Endothelial cell of umbilical vein (primary cell): ENCODE results near the gene NHLH2. TPM values are rescaled to one million over a fixed set of nuclear protein-coding genes. Genes with fewer than 3 reads are reported as not detected.

ENCODE experiments used
- BruUV-seq: library from RNA; stranded (reverse); fragments of 400-500 nt; replicated peaks from 2 replicates; lab custom pipeline; 2021; lab: Mats Ljungman, UMichigan
- CTCF ChIA-PET: fragments of 300-600, 350-600 bp; sonication (Branson Sonifier 250); formaldehyde crosslinking; loops from one replicate; lab custom pipeline; 2021; ENCODE audit warnings: antibody characterized with exemption, inconsistent platforms; lab: Charles Lee
- POLR2A ChIA-PET: fragments of 300-600, 350-600 bp; sonication (Branson Sonifier 250); formaldehyde crosslinking; loops from one replicate; lab custom pipeline; 2021; ENCODE audit warnings: antibody characterized with exemption, inconsistent platforms; lab: Charles Lee
- DNase-seq: peaks from one replicate; pipeline ENCODE4 v3.0.0-alpha.2; 2011; ENCODE audit warnings: low read depth, low spot score
- FAIRE-seq: peaks from 2 replicates; lab custom pipeline; 2011; peaks lifted over from hg19 to GRCh38; lab: Jason Lieb, UNC
- H2AFZ ChIP-seq: 2 replicates; pipeline ENCODE4 v1.6.0; 2012; ENCODE audit warnings: low read depth, low read length, control low read depth, inconsistent platforms
- H3K27ac ChIP-seq: 2 replicates; pipeline ENCODE4 v1.5.1; 2011; ENCODE audit warnings: low read depth, mild to moderate bottlenecking, control low read depth, low read length, moderate library complexity; ENCODE audit not compliant: insufficient read depth
- H3K27me3 ChIP-seq, 2 experiments: 2 replicates each; pipeline versions ENCODE4 v1.6.0 to v1.6.1; 2011; ENCODE audit warnings: low read length in 2 of 2, mixed read lengths in 1 of 2; ENCODE audit not compliant: control insufficient read depth in 2 of 2, insufficient read depth in 2 of 2
- H3K36me3 ChIP-seq, 2 experiments: 2 replicates in 1 of 2; 3 replicates in 1 of 2; pipeline ENCODE4 v1.5.1; 2011; ENCODE audit warnings: low read length in 2 of 2, mild to moderate bottlenecking in 1 of 2, moderate library complexity in 1 of 2; ENCODE audit not compliant: control insufficient read depth in 2 of 2, insufficient read depth in 2 of 2; ENCODE audit errors: extremely low read depth in 1 of 2
- H3K4me1 ChIP-seq: 3 replicates; pipeline ENCODE4 v1.5.1; 2011; ENCODE audit warnings: mild to moderate bottlenecking, low read length; ENCODE audit not compliant: control insufficient read depth, insufficient read depth; ENCODE audit errors: extremely low read depth
- H3K4me2 ChIP-seq: 2 replicates; pipeline ENCODE4 v1.6.1; 2011; ENCODE audit warnings: low read length, control low read depth, mixed read lengths; ENCODE audit not compliant: insufficient read depth
- H3K4me3 ChIP-seq, 3 experiments: fragments of 200-600 bp in 1 of 3; sonication (generic), shearing (Covaris generic) in 1 of 3; replicated peaks in 1 of 3; 2 replicates each; pipeline ENCODE4 v1.5.1; 2011 to 2016; ENCODE audit warnings: control low read depth in 3 of 3, low read length in 3 of 3, mild to moderate bottlenecking in 2 of 3, inconsistent platforms in 1 of 3, low read depth in 1 of 3, moderate library complexity in 1 of 3; ENCODE audit not compliant: insufficient read depth in 1 of 3
- H3K79me2 ChIP-seq: 2 replicates; pipeline ENCODE4 v1.6.0; 2012; ENCODE audit warnings: low read length, inconsistent platforms; ENCODE audit not compliant: control insufficient read depth, insufficient read depth
- H3K9ac ChIP-seq: replicated peaks from 2 replicates; pipeline ENCODE3; 2011; ENCODE audit warnings: low read length, control low read depth; ENCODE audit not compliant: insufficient read depth; ENCODE audit errors: extremely low read depth
- H3K9me1 ChIP-seq: replicated peaks from 3 replicates; pipeline ENCODE4 v1.6.0; 2011; ENCODE audit warnings: mild to moderate bottlenecking, low read length; ENCODE audit not compliant: control insufficient read depth, insufficient read depth; ENCODE audit errors: extremely low read depth
- H3K9me3 ChIP-seq: replicated peaks from 2 replicates; pipeline ENCODE4 v1.5.1; 2012; ENCODE audit warnings: low read length, inconsistent platforms; ENCODE audit not compliant: control insufficient read depth, insufficient read depth
- H4K20me1 ChIP-seq: replicated peaks from 2 replicates; pipeline ENCODE3; 2011; ENCODE audit warnings: mild to moderate bottlenecking, low read length; ENCODE audit not compliant: control insufficient read depth, insufficient read depth; ENCODE audit errors: extremely low read depth
- EZH2 ChIP-seq: IDR thresholded peaks from 2 replicates; pipeline ENCODE4 v1.6.1; 2012; ENCODE audit warnings: borderline replicate concordance, low read depth, mild to moderate bottlenecking, moderate library complexity, low read length, inconsistent platforms; ENCODE audit not compliant: severe bottlenecking
- FOS ChIP-seq: IDR thresholded peaks from 2 replicates; pipeline ENCODE4 v1.6.1; 2011; ENCODE audit warnings: mild to moderate bottlenecking, low read length, moderate library complexity, borderline replicate concordance; ENCODE audit not compliant: insufficient read depth
- GATA2 ChIP-seq: IDR thresholded peaks from 2 replicates; pipeline ENCODE4 v1.7.0; 2011; ENCODE audit warnings: low read depth, mild to moderate bottlenecking, moderate library complexity, mixed read lengths, low read length; ENCODE audit not compliant: insufficient read length, insufficient read depth
- JUN ChIP-seq: IDR thresholded peaks from 2 replicates; pipeline ENCODE4 v1.6.1; 2011; ENCODE audit warnings: borderline replicate concordance, low read depth; ENCODE audit not compliant: insufficient read length, insufficient read depth
- MYC ChIP-seq: IDR thresholded peaks from one replicate; pipeline ENCODE4 v1.6.1; 2011; ENCODE audit warnings: mild to moderate bottlenecking, low read depth, low read length
- POLR2A ChIP-seq: IDR thresholded peaks from 2 replicates; pipeline ENCODE4 v1.6.1; 2012; ENCODE audit warnings: low read depth, mild to moderate bottlenecking, control low read depth, low read length
- POLR2AphosphoS5 ChIP-seq: IDR thresholded peaks from 2 replicates; pipeline ENCODE4 v1.6.1; 2012; ENCODE audit warnings: low read depth, mild to moderate bottlenecking, control low read depth, low read length, moderate library complexity; ENCODE audit not compliant: insufficient read depth
- dilution Hi-C: fragments of 300-500 bp; cut with MboI; formaldehyde crosslinking; loops from one replicate; pipeline ENCODE4 v1.15.0; 2019; ENCODE audit warnings: low sequenced_read_pairs; ENCODE audit not compliant: extremely low pct_ligation_motif_present
- intact Hi-C: fragments of 100-400 bp; cut with micrococcal nuclease; formaldehyde crosslinking; loops from one replicate; pipeline ENCODE4 v1.10.0; 2022
- polyA plus RNA-seq, 4 experiments: library from polyadenylated mRNA; depleted of rRNA in 3 of 4; stranded (reverse) in 3 of 4; unstranded in 1 of 4; fragments of >200 nt; gene quantifications; 2 replicates each; pipeline versions ENCODE4 v1.2.1 to v1.2.3, GENCODE V29; 2011 to 2012; ENCODE audit warnings: missing spikeins in 1 of 4
- total RNA-seq: library from RNA; stranded (reverse); gene quantifications from 2 replicates; pipeline ENCODE4 v1.2.3, GENCODE V29; 2021
- TF ChIP-seq, protein P1 (sequence below), 2 donors: IDR thresholded peaks; 1 replicate in 1 of 2; 2 replicates in 1 of 2; pipeline ENCODE4 v1.5.1; 2011; ENCODE audit warnings: low read length in 2 of 2, mild to moderate bottlenecking in 2 of 2, moderate library complexity in 2 of 2, control low read depth in 1 of 2, inconsistent platforms in 1 of 2, low read depth in 1 of 2; ENCODE audit not compliant: insufficient read depth in 1 of 2; ENCODE audit errors: extremely low read depth in 1 of 2
- TF ChIP-seq, protein P2 (sequence below): IDR thresholded peaks from 2 replicates; pipeline ENCODE4 v1.6.1; 2011; ENCODE audit not compliant: insufficient read depth, insufficient read length

The NHLH2 gene
- total and polyA plus RNA-seq, 2 donors (not counting 3 experiments of a cell fraction or from before 2014, with no cell fraction given): not detected

DNA sequence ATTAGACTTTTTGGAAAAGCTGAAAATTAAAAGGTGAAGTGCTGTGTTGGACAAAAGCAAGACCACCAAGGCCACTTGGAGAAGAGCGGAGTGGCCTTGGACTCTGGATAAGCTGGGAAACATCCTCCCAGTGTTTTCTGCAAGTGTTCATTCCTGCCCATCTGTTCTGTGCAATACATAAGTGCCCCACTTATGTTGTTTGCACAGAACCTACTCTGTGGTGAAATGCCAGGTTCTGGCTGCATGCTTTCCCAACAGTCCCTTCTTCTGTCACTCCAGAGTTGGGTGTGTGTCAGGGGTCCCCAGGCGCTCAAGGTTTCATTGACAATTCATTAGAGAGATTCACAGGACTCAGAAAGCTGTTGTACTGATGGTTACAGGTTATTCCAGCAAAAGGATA lies 30.3 kb downstream of the NHLH2 start:
- DNase-seq (no peak), FAIRE-seq (no peak)
- Histone ChIP-seq H3K36me3 (no peaks in the 10 kb centered on the region), H2AFZ (no peak overlapping the region), H4K20me1 (no peaks in the 10 kb centered on the region), H3K4me1 (peaks cover 14% of the 10 kb centered on the region), H3K79me2 (no peaks in the 10 kb centered on the region), H3K4me3 (no peak overlapping the region), H3K9ac (no peak overlapping the region), H3K27me3 (peaks cover 4 to 5% of the 10 kb centered on the region in 2 experiments), H3K9me3 (no peaks in the 10 kb centered on the region), H3K4me2 (no peak overlapping the region), H3K27ac (no peak overlapping the region), H3K9me1 (no peaks in the 10 kb centered on the region)
- POLR2A ChIA-PET: no interaction called here
- CTCF ChIA-PET: interaction anchor here (1.3 to 4.7 kb wide), 6 partner anchors 10 to 688 kb away, joined by 3 to 58 read pairs (median 7); no protein-coding TSS in a partner anchor
- no TSS peak for BruUV-seq
- intact Hi-C loops: loop anchor here (1.0 kb wide), 3 partner anchors 18 to 689 kb away; partner anchors contain the start of gene SLC22A15
- dilution Hi-C loops: no loop called here
- TF ChIP-seq MYC (no peak), POLR2AphosphoS5 (no peak), EZH2 (no peak), JUN (no peak), POLR2A (no peak), GATA2 (no peak), FOS (no peak)
- TF ChIP-seq, protein P1, sequence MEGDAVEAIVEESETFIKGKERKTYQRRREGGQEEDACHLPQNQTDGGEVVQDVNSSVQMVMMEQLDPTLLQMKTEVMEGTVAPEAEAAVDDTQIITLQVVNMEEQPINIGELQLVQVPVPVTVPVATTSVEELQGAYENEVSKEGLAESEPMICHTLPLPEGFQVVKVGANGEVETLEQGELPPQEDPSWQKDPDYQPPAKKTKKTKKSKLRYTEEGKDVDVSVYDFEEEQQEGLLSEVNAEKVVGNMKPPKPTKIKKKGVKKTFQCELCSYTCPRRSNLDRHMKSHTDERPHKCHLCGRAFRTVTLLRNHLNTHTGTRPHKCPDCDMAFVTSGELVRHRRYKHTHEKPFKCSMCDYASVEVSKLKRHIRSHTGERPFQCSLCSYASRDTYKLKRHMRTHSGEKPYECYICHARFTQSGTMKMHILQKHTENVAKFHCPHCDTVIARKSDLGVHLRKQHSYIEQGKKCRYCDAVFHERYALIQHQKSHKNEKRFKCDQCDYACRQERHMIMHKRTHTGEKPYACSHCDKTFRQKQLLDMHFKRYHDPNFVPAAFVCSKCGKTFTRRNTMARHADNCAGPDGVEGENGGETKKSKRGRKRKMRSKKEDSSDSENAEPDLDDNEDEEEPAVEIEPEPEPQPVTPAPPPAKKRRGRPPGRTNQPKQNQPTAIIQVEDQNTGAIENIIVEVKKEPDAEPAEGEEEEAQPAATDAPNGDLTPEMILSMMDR (IDR thresholded peaks at IDR 0.05; ENCODE audit: extremely low read depth in 1 of 2, insufficient read depth in 1 of 2, low read depth in 1 of 2, low read length in 2 of 2): no peak
- TF ChIP-seq, protein P2, sequence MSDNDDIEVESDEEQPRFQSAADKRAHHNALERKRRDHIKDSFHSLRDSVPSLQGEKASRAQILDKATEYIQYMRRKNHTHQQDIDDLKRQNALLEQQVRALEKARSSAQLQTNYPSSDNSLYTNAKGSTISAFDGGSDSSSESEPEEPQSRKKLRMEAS: no peak
